HG03175 (cell line): ENCODE results near the gene OR10A5.
"Not testable (repeated sequence)": the region's sequence is repeated elsewhere in the genome, so short reads cannot be mapped to it uniquely, and the experiment has no call there.

ENCODE experiments used
- ATAC-seq: cut with Tn5 transposase; IDR thresholded peaks from one replicate; pipeline ENCODE4 v1.9.1; 2021; ENCODE audit warnings: mild to moderate bottlenecking, moderate library complexity; ENCODE audit not compliant: unreplicated experiment

Gene OR10A5

DNA sequence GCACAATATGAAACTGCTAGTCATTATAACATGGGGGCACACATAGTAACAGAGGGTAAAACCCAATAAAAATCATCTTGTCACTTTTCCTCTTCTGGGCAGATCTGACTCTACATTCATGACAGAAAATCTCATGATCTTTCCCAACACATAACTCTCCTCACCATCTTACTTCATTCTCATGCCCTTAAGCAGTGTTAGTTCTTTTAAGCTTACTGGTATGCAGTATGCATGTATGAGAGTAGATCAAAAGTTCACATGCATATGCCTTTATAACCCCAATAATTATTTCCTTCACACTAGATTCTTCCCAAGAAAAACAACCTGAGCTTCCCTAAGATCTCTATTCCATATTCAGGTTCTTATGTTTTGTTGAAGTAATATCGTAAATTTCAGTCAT is 25.8 kb downstream of the OR10A5 start:
- no peak for ATAC-seq

DNA sequence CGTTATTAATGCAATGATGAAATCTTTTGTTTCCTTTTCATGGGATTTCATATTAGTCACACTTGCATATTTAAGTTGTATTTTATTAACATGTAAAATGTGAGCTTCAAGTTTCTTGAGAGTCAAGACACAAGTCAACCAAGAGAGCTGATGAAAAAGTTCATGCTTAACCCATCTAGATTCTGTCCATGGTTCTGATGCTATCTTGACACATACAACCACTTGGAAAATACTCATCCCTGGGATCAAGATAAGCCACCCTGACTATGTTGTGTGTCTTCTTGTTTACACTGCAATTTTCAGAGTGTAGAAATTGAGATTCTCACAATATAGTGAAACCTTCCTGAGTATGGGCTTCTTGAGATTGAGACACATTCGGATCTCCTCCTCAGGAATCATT is 30.3 kb downstream of the OR10A5 start:
- no peak for ATAC-seq

DNA sequence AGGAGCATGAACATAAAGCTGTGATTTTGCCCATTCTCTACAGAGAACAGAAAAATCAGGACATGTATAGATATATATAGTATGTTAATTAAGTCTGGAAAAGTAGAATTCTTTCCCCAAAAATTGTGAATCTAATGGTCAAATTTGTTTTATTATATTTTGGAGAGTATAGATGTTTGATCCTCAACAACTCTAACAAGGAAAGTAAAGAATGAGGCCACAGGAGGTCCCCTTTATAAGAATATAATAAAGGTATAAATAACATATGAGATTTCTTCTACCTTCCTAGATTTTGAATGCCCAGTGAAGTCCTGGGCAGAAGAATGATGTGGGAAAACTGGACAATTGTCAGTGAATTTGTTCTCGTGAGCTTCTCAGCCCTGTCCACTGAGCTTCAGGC is 30.8 kb downstream of the OR10A5 start, which contains the start of gene OR10A4:
OR10A4 (plus strand) TSS at position 301 of the 400 bp plus-strand sequence; CDS start at position 324, 23 bp downstream.
- ATAC-seq: no peak

DNA sequence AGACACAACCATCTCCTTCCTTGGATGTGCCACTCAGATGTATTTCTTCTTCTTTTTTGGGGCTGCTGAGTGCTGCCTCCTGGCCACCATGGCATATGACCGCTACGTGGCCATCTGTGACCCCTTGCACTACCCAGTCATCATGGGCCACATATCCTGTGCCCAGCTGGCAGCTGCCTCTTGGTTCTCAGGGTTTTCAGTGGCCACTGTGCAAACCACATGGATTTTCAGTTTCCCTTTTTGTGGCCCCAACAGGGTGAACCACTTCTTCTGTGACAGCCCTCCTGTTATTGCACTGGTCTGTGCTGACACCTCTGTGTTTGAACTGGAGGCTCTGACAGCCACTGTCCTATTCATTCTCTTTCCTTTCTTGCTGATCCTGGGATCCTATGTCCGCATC is 31.4 kb downstream of the OR10A5 start:
- ATAC-seq: no peak

DNA sequence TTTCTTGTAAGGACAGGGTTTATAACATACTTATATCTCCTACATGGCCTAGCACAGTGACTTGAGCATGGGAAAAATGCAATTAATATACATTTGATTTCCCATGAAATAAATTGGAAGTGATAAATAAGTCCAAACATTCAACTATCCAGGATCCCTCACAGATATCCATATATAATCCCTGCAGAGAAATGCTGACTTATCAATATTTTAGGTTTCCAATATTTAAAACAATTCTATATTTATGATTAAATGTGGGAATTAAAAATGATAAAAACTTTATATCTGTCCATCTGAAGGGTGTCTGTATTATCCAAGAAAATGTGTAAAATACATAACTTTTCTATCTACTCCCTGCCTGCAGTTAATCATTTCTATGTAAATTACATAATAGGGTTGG is 37.3 kb downstream of the OR10A5 start:
- no peak for ATAC-seq

DNA sequence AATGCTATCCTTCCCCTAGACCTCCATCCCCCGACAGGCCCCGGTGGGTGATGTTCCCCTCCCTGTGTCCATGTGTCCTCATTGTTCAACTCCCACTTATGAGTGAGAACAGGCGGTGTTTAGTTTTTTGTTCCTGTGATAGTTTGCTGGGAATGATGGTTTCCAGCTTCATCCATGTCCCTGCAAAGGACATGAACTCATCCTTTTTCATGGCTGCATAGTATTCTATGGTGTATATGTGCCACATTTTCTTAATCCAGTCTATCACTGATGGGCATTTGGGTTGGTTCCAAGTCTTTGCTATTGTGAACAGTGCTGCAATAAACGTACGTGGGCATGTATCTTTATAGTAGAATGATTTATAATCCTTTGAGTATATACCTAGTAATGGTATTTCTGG is 42.2 kb downstream of the OR10A5 start:
- ATAC-seq: not testable (repeated sequence)

DNA sequence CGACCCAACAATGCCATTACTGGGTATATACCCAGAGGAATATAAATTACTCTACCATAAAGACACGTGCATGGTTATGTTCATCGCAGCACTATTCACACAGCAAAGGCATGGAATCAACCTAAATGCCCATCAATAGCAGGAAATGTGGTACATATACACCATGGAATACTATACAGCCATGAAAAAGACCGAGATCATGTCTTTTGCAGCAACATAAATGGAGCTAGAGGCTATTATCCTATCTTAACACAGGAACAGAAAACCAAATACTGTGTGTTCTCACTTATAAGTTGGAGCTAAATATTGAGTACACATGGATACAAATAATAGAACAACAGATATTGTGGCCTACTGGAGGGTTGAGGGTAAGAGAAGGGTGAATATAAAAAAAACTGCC is 43.3 kb downstream of the OR10A5 start:
- ATAC-seq: no peak

DNA sequence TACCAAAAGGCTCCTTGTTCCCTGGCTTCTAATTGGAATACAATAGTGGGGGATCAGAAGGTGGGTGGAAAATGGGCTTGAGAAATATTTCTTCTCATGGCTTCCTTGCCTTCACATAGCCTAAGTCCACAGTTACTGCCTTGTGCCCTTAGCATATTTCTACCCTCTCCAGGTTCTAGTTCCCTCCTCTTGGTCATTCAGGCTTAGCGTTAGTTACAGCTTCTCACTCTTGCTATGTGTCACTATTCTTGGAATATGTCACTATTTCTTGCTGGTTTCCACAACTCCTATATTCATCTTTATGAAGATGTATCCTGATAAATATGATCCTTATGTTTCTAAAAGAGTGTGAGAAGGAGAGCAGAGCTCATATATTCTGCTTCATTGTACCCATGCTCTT is 44.4 kb downstream of the OR10A5 start:
- ATAC-seq: no peak

DNA sequence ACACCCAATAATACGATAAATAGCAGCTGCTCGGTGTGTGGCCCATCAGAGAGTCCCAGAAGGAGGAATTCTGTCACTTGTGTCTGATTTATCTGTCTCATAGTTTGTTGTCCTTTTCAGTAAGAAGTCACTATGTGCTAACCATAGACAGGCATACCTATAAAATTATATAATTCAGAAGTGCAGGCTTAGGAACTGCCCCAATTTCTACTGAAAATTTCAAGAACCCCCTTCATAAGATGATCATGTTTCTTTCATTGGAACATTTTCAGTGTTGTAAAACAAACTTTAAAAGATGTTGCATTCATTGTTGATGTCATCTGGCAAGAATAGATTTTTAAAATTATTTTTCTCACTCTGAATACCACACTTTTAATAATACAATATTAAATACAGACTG is 46.9 kb downstream of the OR10A5 start, which contains the start of gene OR2D2:
OR2D2 (minus strand) TSS at position 101 of the 400 bp plus-strand sequence; CDS start at position 101, 0 bp downstream.
- no peak for ATAC-seq

DNA sequence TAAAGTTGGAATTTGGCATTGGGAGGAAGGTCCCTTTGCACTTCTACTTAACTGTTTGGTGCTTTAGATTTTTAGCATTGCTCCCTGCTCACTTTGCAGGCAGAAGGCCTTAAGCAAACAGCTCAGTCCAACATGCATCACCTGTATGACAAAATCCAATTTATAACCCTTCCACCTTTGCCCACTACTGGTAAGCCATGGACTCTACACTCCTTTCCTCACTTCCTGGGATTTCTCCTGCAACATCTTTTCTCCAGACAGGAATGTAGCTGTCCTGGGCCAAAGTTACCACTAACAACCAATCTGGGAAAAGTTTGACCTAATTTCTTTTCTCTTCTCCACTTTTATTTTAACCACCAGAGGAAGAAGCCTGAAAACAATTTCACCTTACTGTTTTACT is 48.6 kb downstream of the OR10A5 start:
- ATAC-seq: no peak

DNA sequence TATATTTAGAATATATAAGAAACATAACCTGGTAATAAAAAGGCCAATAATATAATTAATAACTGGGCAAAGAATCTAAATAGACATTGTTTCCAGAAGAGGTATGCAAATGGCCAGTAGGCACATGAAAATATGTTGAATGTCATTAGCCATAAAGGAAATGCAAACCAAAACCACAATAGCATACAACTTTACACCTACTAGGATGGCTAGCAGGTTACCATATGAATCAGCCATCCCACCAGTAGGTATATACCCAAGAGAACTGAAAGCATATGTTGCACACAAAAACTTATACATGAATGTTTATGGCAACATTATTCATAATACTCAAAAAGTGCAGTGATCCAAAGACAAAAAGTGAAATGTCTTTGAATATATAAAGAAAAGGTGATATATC is 49.5 kb downstream of the OR10A5 start:
- peak; percentile 80 for ATAC-seq
